ENCODE data around the gene THSD7B.

DNA sequence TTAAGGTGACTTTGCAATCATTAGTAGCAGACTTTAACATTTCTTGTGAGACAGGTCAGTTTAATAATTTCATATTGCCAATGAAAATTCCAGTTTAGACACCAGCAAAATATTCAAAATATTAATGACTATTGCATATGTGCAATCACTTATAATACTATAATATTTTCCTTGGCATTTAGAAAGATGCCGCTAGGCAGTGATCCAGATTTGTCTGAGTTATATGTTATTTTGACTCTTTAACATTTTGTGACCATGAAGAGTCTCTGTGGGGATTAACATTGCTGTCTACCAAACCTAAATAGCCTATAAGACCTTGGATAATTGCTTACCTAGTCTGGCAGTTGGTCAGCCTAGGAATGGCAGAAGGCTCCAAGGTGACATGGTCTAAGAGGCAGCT, 389.6 kb downstream of the THSD7B start:
- TF ChIP-seq CTCF (IDR thresholded peaks at IDR 0.05) (no peak), POLR2A (IDR thresholded peaks at IDR 0.05) (no peak)

Data from prostate gland (tissue), 2 donors.